Measurements from ENCODE around the gene NAV2.

The NAV2 gene

DNA sequence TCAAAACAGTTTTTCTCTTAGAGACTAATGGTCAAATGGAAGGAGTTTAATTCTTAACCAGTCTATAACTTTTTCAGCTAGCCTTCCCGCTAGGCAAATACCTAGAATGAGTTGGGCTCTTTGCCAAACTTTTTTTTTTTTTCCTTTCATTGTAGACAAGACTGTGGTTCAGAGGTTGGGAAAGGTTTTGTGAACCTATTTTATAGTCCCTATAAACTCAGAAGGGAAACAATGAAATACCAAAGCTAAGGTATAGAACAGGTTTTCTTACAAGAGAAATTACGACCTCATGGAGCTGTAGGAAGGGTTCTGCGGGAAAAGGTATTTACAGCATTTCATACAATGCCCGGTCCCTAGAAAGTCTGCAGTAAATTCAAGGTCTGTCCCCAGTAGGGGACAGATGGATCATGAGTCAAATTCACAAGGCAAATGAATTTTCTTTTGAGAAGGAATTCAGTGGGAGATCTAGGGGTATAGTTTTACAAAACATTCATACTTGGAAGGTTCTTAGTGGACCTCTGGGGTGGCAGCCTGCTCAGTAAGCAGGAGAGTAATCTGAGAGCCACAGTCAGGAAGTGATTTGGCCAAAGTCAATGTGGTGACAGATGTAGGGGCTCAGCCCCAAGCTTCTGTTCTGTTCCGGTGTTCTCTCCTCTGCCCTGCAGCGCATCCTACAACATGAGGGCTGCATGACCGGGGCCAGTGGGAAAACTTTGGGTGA lies 300.9 kb downstream of the NAV2 start:
- no peak for DNase-seq

- no peak for DNase-seq
Measured at GRCh38 chr11:20014067-20014402, 301.4 kb downstream of the NAV2 start.

GRCh38 chr11:20015101-20015500 lies 302.5 kb downstream of the NAV2 start:
- no peak for DNase-seq

GRCh38 chr11:20015529-20016427 lies 303.1 kb downstream of the NAV2 start:
- DNase-seq, result no peak

- no peak for DNase-seq
Measured at GRCh38 chr11:20016526-20016925, 303.9 kb downstream of the NAV2 start.

GRCh38 chr11:20017320-20017719 lies 304.7 kb downstream of the NAV2 start:
- DNase-seq, result no peak

- no peak for DNase-seq
Measured at GRCh38 chr11:20020198-20020597, 307.6 kb downstream of the NAV2 start.

DNA sequence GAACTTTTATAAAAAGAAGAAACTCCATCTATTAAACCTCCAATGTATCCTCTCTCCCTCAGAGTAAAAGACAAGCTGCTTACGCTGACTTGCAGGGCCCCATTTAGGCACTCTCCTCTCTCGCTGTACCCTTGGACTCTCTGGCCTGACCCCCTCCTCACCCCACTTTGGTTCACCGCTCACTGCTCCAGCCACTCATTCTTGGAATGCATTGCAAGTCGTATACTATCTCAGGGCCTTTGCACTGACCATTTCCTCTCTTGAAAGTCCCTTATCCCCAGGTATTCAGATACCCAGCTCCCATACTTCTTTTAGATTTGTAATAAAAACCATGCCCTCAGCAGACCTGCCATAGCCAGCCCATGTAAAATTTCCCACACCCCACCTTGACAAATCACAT lies 308.1 kb downstream of the NAV2 start:
- DNase-seq, result no peak

DNA sequence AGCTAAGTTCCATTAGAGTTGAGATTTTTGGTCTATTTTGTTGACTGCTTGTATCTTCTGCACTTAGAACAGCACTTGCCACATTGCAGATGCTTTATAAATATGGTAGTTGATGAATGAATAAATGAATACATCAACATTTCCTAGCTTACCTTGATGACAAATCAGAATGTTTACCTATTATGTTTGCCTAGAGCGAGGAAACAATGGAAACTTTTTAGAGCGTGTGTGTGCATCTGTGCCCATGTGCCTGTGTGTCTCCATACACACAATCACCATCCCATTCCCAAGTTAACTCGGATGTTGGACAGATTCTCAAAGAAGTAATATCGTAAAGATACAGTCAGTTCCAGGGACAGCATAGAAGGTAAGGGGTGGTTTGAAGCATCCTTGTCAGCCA lies 308.6 kb downstream of the NAV2 start:
- no peak for DNase-seq

DNA sequence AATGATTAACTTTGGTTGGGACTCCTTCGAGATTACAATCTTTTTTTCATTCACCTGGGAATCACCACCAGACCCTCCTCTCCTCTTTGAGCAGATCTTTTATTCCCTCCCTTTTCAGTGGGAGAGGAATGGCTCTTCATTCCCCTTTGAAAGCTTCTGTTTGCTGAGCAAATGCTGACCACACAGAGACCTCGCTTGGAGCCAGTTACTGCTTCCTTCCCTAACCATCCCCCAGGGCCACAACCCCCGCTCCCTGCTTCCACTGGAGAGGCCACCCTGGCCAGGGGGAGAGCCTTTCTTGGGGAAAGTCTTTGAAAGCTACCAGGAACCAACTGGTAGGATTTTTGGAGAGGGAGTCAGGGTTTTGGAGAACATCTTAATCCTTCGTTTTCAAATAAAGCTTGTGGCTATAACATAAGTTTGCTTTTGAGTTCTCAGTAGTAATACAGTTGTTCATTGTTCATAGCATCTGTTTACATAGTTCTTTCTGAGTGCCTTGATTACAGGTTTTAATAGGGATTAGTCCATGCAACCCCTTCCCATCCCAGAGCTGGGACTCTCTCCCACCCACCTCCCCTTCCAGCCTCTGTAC lies 309.2 kb downstream of the NAV2 start:
- no peak for DNase-seq

DNA sequence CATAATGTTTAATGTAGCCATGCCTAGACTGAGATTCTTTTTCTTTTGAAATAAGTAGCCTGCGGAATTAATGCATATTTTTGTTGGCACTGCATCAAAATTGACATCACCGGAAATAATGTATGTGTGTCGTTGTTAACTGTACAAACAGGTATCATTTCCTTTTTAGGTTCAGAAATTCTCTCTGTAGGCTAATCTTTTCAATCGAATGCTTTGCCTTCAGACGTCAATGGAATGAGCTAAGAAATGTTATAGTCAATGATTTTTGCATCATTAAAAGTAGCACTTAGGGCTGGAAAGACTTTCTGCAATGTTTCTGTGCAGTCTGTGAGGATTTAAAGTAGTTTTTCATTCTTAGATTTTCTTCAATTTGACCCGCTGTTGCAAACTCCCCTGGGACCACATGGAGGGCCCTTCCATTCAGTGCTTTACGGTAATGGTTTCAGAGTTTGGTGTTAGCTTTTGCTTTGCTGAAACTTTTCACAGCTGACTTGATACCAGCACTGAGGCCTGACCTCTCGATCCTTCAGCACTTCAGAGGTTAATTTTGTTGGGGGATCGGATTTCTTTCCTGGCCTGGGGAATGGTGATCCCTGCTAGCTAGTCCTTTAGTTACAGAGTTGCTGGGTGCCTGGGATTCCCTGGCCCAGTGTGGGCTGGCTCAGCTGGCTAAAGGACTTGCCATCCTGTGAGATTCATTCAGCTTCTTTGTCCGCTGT lies 309.9 kb downstream of the NAV2 start:
- DNase-seq, result no peak

DNA sequence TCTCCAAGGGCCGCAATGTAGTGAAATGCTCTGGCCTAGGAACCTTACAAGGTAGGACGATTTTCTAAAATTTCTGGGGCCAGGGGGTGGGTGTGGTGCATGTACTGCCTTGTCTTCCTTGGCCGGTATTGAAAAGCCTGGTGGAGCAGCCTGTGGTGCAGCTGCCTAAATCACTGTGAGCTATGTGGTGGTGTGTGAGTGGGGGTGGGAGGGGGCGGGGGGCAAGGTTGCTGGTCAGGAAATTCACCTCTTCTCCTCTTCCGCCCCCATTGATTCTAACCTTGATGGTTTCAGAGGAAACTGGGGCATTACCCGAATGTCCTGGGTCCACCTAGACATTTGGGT lies 310.4 kb downstream of the NAV2 start:
- DNase-seq, result no peak

DNA sequence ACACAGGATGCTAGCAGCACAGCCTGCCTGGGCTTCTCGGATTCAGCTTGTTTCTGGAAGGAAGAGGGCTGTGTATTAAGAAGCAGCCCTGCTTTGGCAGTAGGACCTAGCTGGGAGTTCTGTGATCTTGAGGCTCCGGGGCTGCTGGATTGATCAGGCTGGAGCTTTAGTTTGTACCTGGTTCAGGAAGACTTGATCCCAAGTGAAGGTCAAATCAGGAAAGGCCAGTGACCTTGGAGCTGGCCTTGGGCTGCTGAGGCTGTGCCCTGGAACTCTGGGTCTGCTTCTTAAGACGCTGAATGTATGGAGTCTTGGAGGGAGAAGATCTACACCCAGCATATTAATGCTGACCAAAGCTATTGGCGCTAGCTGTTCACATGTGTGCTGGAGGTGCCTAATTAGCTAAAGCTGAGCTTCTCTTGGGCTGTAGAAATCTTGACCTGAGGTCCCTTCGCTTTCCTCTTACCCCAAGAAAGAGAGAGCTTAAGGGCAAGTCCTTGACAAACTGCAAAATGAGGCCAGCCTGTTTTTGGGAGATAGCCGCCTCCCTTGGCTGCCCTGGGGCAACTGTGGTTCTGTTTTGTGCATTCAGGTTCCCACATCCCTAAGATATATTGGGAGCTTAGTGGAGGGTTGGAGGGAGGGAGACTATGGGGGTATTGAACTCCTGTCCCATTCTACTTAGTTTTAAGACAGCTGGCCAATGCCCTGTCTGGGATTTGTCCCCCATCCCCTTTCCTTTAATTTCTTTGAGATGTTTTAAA lies 311.7 kb downstream of the NAV2 start:
- DNase-seq, result no peak

GRCh38 chr11:20025332-20025840 lies 312.7 kb downstream of the NAV2 start:
- no peak for DNase-seq

GRCh38 chr11:20026629-20027555 lies 314.3 kb downstream of the NAV2 start:
- no peak for DNase-seq

- no peak for DNase-seq
Measured at GRCh38 chr11:20027556-20028013, 314.9 kb downstream of the NAV2 start.

DNA sequence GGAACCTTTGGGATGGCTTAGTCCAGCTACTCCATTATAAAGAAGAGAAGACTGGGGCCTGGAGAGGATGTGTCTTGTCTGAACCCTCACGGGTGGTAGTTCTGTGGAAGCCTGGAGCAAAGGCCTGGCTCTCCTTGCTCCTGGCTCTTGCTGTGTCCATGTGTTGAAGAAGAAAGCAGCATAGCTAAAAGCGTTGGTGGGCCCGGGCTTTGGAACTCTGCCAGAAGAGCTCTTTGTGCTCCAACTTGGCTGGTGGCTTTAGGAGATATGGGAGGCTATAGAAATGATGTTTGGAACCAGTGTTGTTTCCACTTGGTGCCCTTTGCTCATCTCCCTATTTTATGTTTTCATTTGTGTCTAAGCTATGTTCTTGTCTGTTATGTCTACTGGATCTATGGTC lies 316.6 kb downstream of the NAV2 start:
- no peak for DNase-seq

DNA sequence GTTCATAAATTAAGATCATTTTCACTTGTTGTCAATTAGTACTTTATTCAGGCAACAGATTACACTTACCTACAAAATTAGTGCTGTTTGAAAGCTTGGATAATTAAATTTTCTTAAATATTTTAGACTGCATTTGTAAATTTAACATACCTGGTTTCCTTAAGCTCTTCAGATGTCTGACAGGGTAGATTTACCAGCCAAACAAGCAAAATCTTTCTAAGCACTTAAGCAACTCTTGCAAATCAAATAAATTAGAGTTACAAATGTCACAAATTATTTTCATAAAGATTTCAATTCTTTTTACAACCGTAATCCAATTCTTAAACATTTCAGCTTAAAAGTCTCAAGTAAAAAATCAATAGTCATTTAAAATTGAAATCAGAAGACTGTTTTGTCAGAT lies 317.8 kb downstream of the NAV2 start:
- DNase-seq, result no peak

- no peak for DNase-seq
Measured at GRCh38 chr11:20031155-20032001, 318.7 kb downstream of the NAV2 start.

DNA sequence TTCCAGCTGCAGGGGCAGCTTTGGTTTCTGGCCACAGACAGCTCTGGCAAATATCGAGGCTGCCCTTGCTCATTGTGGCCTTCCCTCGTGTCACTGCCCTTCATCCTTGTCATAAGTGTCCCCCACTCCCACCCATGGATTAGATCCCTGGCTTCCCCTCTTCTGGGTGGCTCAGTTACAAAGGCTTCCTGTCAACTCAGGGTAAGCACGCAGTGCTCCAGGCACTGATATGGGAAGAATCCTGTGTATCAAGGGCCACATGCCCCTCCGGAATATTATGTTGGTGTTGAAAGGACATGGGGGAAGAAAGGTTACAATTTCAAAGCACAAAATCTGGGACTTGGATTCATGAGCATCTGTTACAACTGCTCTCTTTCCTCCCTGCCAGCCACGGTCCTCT lies 319.5 kb downstream of the NAV2 start:
- no peak for DNase-seq

Data from stimulated activated CD4-positive, alpha-beta T cell treated with anti-CD3 and anti-CD28 coated beads, Interleukin-15, amount 100 ng/mL, for 24 hours (primary cell).